OCI-M2 (cell line): Measurements from ENCODE around the gene INTS14.

ENCODE experiments used
- DNase-seq: peaks from one replicate; lab custom pipeline; 2025; ENCODE audit not compliant: unreplicated experiment; lab: John Stamatoyannopoulos, UW

INTS14 gene

GRCh38 chr15:65610871-65611718 is at the start of gene INTS14:
INTS14 (minus strand) TSS chr15:65611131; CDS start chr15:65607380, 3,751 bp downstream.
- DNase-seq, result peak; percentile 74

GRCh38 chr15:65659502-65660052 is 48.6 kb upstream of the INTS14 start:
- no peak for DNase-seq

- DNase-seq, result no peak
Observed at GRCh38 chr15:65655457-65655856, 44.5 kb upstream of the INTS14 start.

- DNase-seq, result no peak
Observed at GRCh38 chr15:65655026-65655425, 44.1 kb upstream of the INTS14 start.

GRCh38 chr15:65653801-65654521 is 43.0 kb upstream of the INTS14 start:
- no peak for DNase-seq

- no peak for DNase-seq
Observed at GRCh38 chr15:65653341-65653740, 42.4 kb upstream of the INTS14 start.

GRCh38 chr15:65651831-65652749 is 41.2 kb upstream of the INTS14 start:
- DNase-seq, result no peak

- no peak for DNase-seq
Observed at GRCh38 chr15:65651042-65651322, 40.1 kb upstream of the INTS14 start.

- DNase-seq, result no peak
Observed at GRCh38 chr15:65650312-65651041, 39.5 kb upstream of the INTS14 start.

- no peak for DNase-seq
Observed at GRCh38 chr15:65646486-65646885, 35.6 kb upstream of the INTS14 start.

- DNase-seq, result no peak
Observed at GRCh38 chr15:65645392-65645791, 34.5 kb upstream of the INTS14 start.

GRCh38 chr15:65644282-65644681 is 33.4 kb upstream of the INTS14 start:
- DNase-seq, result no peak

GRCh38 chr15:65642594-65642993 is 31.7 kb upstream of the INTS14 start:
- no peak for DNase-seq

- no peak for DNase-seq
Observed at GRCh38 chr15:65641768-65642475, 31.0 kb upstream of the INTS14 start.

GRCh38 chr15:65639509-65639908 is 28.6 kb upstream of the INTS14 start:
- DNase-seq, result no peak

- no peak for DNase-seq
Observed at GRCh38 chr15:65638681-65639089, 27.8 kb upstream of the INTS14 start.

- DNase-seq, result no peak
Observed at GRCh38 chr15:65638109-65638508, 27.2 kb upstream of the INTS14 start.

- no peak for DNase-seq
Observed at GRCh38 chr15:65634356-65634755, 23.4 kb upstream of the INTS14 start.

GRCh38 chr15:65633752-65634151 is 22.8 kb upstream of the INTS14 start:
- no peak for DNase-seq
